Testis (tissue), 3 donors: ENCODE results near the gene ALG3. TPM values are rescaled to one million over a fixed set of nuclear protein-coding genes. Genes with fewer than 3 reads are reported as not detected.

Source experiments
- DNase-seq: peaks from one replicate; pipeline ENCODE4 v3.0.0-alpha.2; 2019
- H3K27ac ChIP-seq, 2 donors: fragments of 200-600 bp; sonication (generic); one replicate each; pipeline ENCODE4 v1.5.1; 2019
- H3K27me3 ChIP-seq: fragments of 200-600 bp; sonication (generic); one replicate; pipeline ENCODE4 v1.5.1; 2019
- H3K36me3 ChIP-seq: fragments of 200-600 bp; sonication (generic); one replicate; pipeline ENCODE4 v1.5.1; 2017; ENCODE audit warnings: low read depth; ENCODE audit errors: missing control alignments
- H3K4me1 ChIP-seq: fragments of 200-600 bp; sonication (generic); one replicate; pipeline ENCODE4 v1.5.1; 2019
- H3K4me3 ChIP-seq, 2 donors: fragments of 200-600 bp; sonication (generic); one replicate each; pipeline ENCODE4 v1.5.1; 2017 to 2019
- H3K9me3 ChIP-seq: fragments of 200-600 bp; sonication (generic); one replicate; pipeline ENCODE4 v1.5.1; 2017
- POLR2A ChIP-seq: fragments of 450-650 bp; IDR thresholded peaks from one replicate; pipeline ENCODE4 v1.6.1; 2017; ENCODE audit warnings: antibody characterized with exemption, mild to moderate bottlenecking, moderate library complexity
- WGBS, 2 donors: methylation state at CpG; one replicate each; pipeline ENCODE4 v1.1.5; 2018; 5-methylcytosine and 5-hydroxymethylcytosine counted together
- intact Hi-C: fragments of 100-400 bp; cut with DNase I; formaldehyde crosslinking; loops from one replicate; pipeline ENCODE4 v1.15.1; 2023; ENCODE audit warnings: low total_unique reads
- polyA plus RNA-seq: library from polyadenylated mRNA; stranded (reverse); fragments of 350-450 nt; fragmentation: Illumina TruSeq; extraction: RNeasy Lipid Tissue Mini Kit (QIAGEN cat#74804); gene quantifications from one replicate; pipeline ENCODE4 v1.2.3, GENCODE V29; 2014; ENCODE audit warnings: low read depth, low replicate concordance; ENCODE audit not compliant: insufficient read depth
- total RNA-seq, 2 donors: library from RNA; depleted of rRNA; stranded (reverse); fragments of >200 nt; gene quantifications; one replicate each; pipeline ENCODE4 v1.2.3, GENCODE V29; 2016
- TF ChIP-seq, protein P1 (sequence below), 3 experiments: fragments of 450-650 bp in 2 of 3; fragments of 200-600 bp in 1 of 3; sonication (generic) in 1 of 3; IDR thresholded peaks; one replicate each; pipeline ENCODE4 v1.5.1; 2016 to 2019; ENCODE audit warnings: antibody characterized with exemption in 3 of 3, mild to moderate bottlenecking in 2 of 3, moderate library complexity in 1 of 3

ALG3 gene
- total and polyA plus RNA-seq, 3 donors from 2014 or later: 58.7 to 91.7 (median 79.4) TPM

GRCh38 chr3:184236636-184237035 is 12.1 kb downstream of the ALG3 start:
- Histone ChIP-seq H3K4me3 (no peak overlapping the region), H3K4me1 (peaks cover 3% of the 10 kb centered on the region), H3K27ac (no peak overlapping the region), H3K9me3 (no peaks in the 10 kb centered on the region), H3K36me3 (no peaks in the 10 kb centered on the region), H3K27me3 (no peaks in the 10 kb centered on the region)
- TF ChIP-seq POLR2A: no peak
- TF ChIP-seq, protein P1, sequence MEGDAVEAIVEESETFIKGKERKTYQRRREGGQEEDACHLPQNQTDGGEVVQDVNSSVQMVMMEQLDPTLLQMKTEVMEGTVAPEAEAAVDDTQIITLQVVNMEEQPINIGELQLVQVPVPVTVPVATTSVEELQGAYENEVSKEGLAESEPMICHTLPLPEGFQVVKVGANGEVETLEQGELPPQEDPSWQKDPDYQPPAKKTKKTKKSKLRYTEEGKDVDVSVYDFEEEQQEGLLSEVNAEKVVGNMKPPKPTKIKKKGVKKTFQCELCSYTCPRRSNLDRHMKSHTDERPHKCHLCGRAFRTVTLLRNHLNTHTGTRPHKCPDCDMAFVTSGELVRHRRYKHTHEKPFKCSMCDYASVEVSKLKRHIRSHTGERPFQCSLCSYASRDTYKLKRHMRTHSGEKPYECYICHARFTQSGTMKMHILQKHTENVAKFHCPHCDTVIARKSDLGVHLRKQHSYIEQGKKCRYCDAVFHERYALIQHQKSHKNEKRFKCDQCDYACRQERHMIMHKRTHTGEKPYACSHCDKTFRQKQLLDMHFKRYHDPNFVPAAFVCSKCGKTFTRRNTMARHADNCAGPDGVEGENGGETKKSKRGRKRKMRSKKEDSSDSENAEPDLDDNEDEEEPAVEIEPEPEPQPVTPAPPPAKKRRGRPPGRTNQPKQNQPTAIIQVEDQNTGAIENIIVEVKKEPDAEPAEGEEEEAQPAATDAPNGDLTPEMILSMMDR (IDR thresholded peaks at IDR 0.05): no peak
- intact Hi-C loops: loop anchor here (10.0 kb wide), 1 partner anchor 92 kb away; no protein-coding TSS in a partner anchor
- no peak for DNase-seq
- 83 to 92% methylated on average over 3 of the region's 3 CpGs for WGBS, 2 donors

- intact Hi-C loops: loop anchor here (10.0 kb wide), 1 partner anchor 91 kb away; no protein-coding TSS in a partner anchor
- no peak overlapping the region for H3K4me3 ChIP-seq
- TF ChIP-seq POLR2A: no peak
- TF ChIP-seq, protein P1 (IDR thresholded peaks at IDR 0.05): no peak
- H3K4me1 ChIP-seq: no peaks in the 10 kb centered on the region
- no peaks in the 10 kb centered on the region for H3K9me3 ChIP-seq
- H3K36me3 ChIP-seq: no peaks in the 10 kb centered on the region
- 51 to 73% methylated on average over 9 of the region's 14 CpGs for WGBS, 2 donors
- no peak overlapping the region for H3K27ac ChIP-seq
- no peaks in the 10 kb centered on the region for H3K27me3 ChIP-seq
- DNase-seq: no peak
These were observed 12.7 kb downstream of the ALG3 start for GRCh38 chr3:184236033-184236410.

- no peaks in the 10 kb centered on the region for H3K9me3 ChIP-seq
- H3K4me3 ChIP-seq: no peak overlapping the region
- H3K4me1 ChIP-seq: no peaks in the 10 kb centered on the region
- no peaks in the 10 kb centered on the region for H3K27me3 ChIP-seq
- TF ChIP-seq, protein P1 (IDR thresholded peaks at IDR 0.05): no peak
- no peak for TF ChIP-seq POLR2A
- H3K36me3 ChIP-seq: no peaks in the 10 kb centered on the region
- no peak overlapping the region for H3K27ac ChIP-seq
- intact Hi-C loops: loop anchor here (10.0 kb wide), 1 partner anchor 91 kb away; no protein-coding TSS in a partner anchor
- no peak for DNase-seq
- 86 to 89% methylated on average over 4 of the region's 4 CpGs for WGBS, 2 donors
These were observed 13.3 kb downstream of the ALG3 start for GRCh38 chr3:184235381-184236032.

GRCh38 chr3:184234671-184235380 is 13.9 kb downstream of the ALG3 start:
- TF ChIP-seq, protein P1 (IDR thresholded peaks at IDR 0.05): no peak
- TF ChIP-seq POLR2A: no peak
- WGBS, 2 donors: 88 to 91% methylated on average over 10 to 19 of the region's 19 CpGs
- H3K9me3 ChIP-seq: no peaks in the 10 kb centered on the region
- no peaks in the 10 kb centered on the region for H3K27me3 ChIP-seq
- H3K4me1 ChIP-seq: peaks cover 6% of the 10 kb centered on the region
- intact Hi-C loops: loop anchor here (10.0 kb wide), 1 partner anchor 90 kb away; no protein-coding TSS in a partner anchor
- H3K27ac ChIP-seq: no peak overlapping the region
- H3K36me3 ChIP-seq: no peaks in the 10 kb centered on the region
- no peak for DNase-seq
- no peak overlapping the region for H3K4me3 ChIP-seq
